Measurements from ENCODE around the gene PPL.

PPL gene

GRCh38 chr16:4934591-4934990 lies 2.4 kb downstream of the PPL start:
- no peak for TF ChIP-seq KLF17 (tag by site-specific recombination; IDR thresholded peaks at IDR 0.05)
- no peak for TF ChIP-seq ZNF426 (tag by site-specific recombination; IDR thresholded peaks at IDR 0.05)
- TF ChIP-seq SP3 (tag by site-specific recombination; IDR thresholded peaks at IDR 0.05) = no peak
- ChIA-PET POLR2A (no interaction called here), CTCF (no interaction called here)
- H3K4me3 ChIP-seq (ENCODE audit: low read depth, low read length) = no peak overlapping the region
- H3K27ac ChIP-seq (ENCODE audit: extremely low read depth, low read depth, low read length) = no peak overlapping the region
- H3K4me1 ChIP-seq (ENCODE audit: control insufficient read depth, insufficient read depth, low read length) = peaks cover 4% of the 10 kb centered on the region; the same call in 1 of the 2 replicates
- no peaks in the 10 kb centered on the region for H3K9me3 ChIP-seq (ENCODE audit: control insufficient read depth, insufficient read depth, low read depth, low read length)
- no peaks in the 10 kb centered on the region for H3K36me3 ChIP-seq (ENCODE audit: control insufficient read depth in 2 of 2, insufficient read depth in 1 of 2, low read length in 2 of 2)

GRCh38 chr16:4933871-4934395 lies 3.0 kb downstream of the PPL start:
- POLR2A ChIA-PET = no interaction called here
- Histone ChIP-seq H3K4me3 (ENCODE audit: low read depth, low read length) (no peak overlapping the region), H3K36me3 (ENCODE audit: control insufficient read depth in 2 of 2, insufficient read depth in 1 of 2, low read length in 2 of 2) (no peaks in the 10 kb centered on the region), H3K9me3 (ENCODE audit: control insufficient read depth, insufficient read depth, low read depth, low read length) (no peaks in the 10 kb centered on the region), H3K4me1 (ENCODE audit: control insufficient read depth, insufficient read depth, low read length) (peaks cover 4% of the 10 kb centered on the region; the same call in 1 of the 2 replicates), H3K27ac (ENCODE audit: extremely low read depth, low read depth, low read length) (no peak overlapping the region)
- TF ChIP-seq ZNF514 (tag by site-specific recombination; IDR thresholded peaks at IDR 0.05) (no peak), TCF7L2 (IDR thresholded peaks at IDR 0.05; ENCODE audit: borderline replicate concordance, low read depth, low read length) (no peak), KLF8 (tag by site-specific recombination; IDR thresholded peaks at IDR 0.05) (no peak), ZBTB6 (tag by site-specific recombination; IDR thresholded peaks at IDR 0.05) (no peak), ZNF600 (tag by site-specific recombination; IDR thresholded peaks at IDR 0.05) (no peak), ZNF23 (tag by site-specific recombination; IDR thresholded peaks at IDR 0.05; ENCODE audit: borderline replicate concordance) (no peak), TRIM28 (IDR thresholded peaks at IDR 0.05; ENCODE audit: borderline replicate concordance, low read length) (no peak), PRDM4 (tag by site-specific recombination; IDR thresholded peaks at IDR 0.05) (no peak), ELK4 (IDR thresholded peaks at IDR 0.05; ENCODE audit: borderline replicate concordance, low read depth, low read length) (no peak), ZNF621 (tag by site-specific recombination; IDR thresholded peaks at IDR 0.05) (no peak), ZNF132 (tag by site-specific recombination; IDR thresholded peaks at IDR 0.05; ENCODE audit: borderline replicate concordance) (no peak), ZNF664 (tag by site-specific recombination; IDR thresholded peaks at IDR 0.05) (no peak), ZNF660 (tag by site-specific recombination; IDR thresholded peaks at IDR 0.05) (no peak), ZNF223 (tag by site-specific recombination; IDR thresholded peaks at IDR 0.05) (no peak), GFI1B (tag by site-specific recombination; IDR thresholded peaks at IDR 0.05) (no peak), ZNF354C (tag by site-specific recombination; IDR thresholded peaks at IDR 0.05; ENCODE audit: borderline replicate concordance, low read depth) (no peak), ZNF623 (tag by site-specific recombination; IDR thresholded peaks at IDR 0.05) (no peak), ZSCAN30 (tag by site-specific recombination; IDR thresholded peaks at IDR 0.05) (no peak)
- CTCF ChIA-PET = interaction anchor here (1.1 kb wide), 1 partner anchor 16 kb away, joined by 3 read pairs; no protein-coding TSS in a partner anchor

Measured in HEK293 (cell line).